ENCODE data around the gene NEGR1.

GRCh38 chr1:72197786-72198185 is 84.6 kb downstream of the NEGR1 start:
- TF ChIP-seq CTCF (conservative IDR thresholded peaks at IDR 0.05) = no peak
- TF ChIP-seq EZH2 (IDR thresholded peaks at IDR 0.05; ENCODE audit: low read depth) = no peak

Measured in PC-9 (cell line).